ENCODE data around the gene EEF1AKMT2.
A peak's percentile ranks its signal among the peaks of the same experiment; 100 is the strongest.
"Not testable (repeated sequence)": the region's sequence is repeated elsewhere in the genome, so short reads cannot be mapped to it uniquely, and the experiment has no call there.

EEF1AKMT2 gene

GRCh38 chr10:124791547-124792348 is at the start of gene EEF1AKMT2:
TSS of gene EEF1AKMT2 (minus strand) at chr10:124791887. CDS start at chr10:124791833, 54 bp downstream.
- DNase-seq (ENCODE audit: low read depth), result peak; percentile 66

- no peak for DNase-seq (ENCODE audit: low read depth)
Observed at GRCh38 chr10:124837687-124838086, 46.0 kb upstream of the EEF1AKMT2 start.

DNA sequence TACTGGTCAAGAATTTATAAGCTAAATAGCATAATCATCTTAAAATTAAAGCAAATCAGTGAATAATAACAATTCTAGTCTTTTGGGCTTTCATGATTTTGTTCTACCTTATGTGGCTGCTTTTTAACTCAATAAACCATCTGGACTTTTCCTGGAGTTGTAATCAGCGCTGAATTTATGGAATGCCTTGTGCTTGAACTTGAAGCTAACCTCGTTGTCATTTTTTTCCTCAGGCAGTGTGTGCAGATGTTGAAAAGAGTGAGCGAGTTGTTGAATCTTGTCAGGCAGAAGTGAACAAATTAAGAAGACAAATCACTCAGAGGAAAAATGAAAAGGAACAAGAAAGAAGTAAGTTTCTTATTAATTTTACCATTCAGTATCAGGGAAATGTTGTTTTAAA is 39.4 kb upstream of the EEF1AKMT2 start:
- DNase-seq (ENCODE audit: low read depth), result no peak

- DNase-seq (ENCODE audit: low read depth), result no peak
Observed at GRCh38 chr10:124830445-124830844, 38.8 kb upstream of the EEF1AKMT2 start.

GRCh38 chr10:124829447-124830115 is 37.9 kb upstream of the EEF1AKMT2 start:
- no peak for DNase-seq (ENCODE audit: low read depth)

DNA sequence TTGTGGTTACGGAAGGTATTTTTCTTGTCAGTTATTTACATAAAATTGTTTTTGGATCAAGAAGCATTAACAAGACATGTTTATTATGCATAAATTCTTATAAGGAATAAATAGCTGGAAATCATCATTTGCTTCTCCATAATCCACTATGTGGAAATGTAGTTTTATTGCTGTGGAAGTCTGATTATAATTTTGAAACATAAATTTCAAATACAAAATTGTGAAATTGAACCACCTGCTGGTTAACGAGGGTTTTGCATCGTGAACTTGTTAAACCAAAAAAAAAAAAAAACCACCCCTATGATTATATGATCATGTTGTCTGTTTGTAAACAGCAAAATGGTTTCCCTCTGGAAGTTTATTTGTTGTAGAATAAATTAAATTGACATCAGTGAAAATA is 35.8 kb upstream of the EEF1AKMT2 start:
- peak; percentile 5 for DNase-seq (ENCODE audit: low read depth)

- no peak for DNase-seq (ENCODE audit: low read depth)
Observed at GRCh38 chr10:124826262-124826661, 34.6 kb upstream of the EEF1AKMT2 start.

DNA sequence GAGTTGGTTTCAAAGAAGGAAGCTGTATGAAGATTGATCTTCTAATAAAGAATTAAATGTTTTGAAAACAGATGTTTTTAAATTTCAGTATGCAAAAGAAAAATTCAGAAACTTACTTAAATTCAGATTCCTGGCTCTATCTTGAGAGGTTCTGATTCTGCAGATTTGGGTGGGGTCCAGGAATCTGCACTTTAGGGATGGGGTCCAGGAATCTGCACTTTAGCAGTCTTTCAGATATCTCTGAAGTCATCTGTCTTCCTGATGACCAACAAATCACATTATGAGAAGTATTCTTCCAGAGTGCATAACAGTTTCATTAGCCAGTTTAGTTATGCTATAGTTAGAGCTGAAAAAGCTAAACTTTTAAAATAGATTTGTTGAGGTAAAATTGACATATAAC is 34.0 kb upstream of the EEF1AKMT2 start:
- no peak for DNase-seq (ENCODE audit: low read depth)

DNA sequence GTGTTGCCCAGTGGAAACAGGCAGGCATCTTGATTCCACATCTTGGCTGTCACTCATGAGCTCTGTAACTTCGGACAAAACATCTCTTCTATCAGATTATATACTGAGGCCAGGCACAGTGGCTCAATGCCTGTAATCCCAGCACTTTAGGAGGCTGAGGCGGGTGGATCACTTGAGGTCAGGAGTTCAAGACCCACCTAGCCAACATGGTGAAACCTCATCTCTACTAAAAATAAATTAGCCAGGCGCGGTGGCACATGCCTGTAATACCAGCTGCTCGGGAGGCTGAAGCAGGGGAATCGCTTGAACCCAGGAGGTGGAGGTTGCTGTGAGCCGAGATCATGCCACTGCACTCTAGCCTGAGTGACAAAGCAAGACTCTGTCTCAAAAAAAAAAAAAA is 33.2 kb upstream of the EEF1AKMT2 start:
- not testable (repeated sequence) for DNase-seq (ENCODE audit: low read depth)

DNA sequence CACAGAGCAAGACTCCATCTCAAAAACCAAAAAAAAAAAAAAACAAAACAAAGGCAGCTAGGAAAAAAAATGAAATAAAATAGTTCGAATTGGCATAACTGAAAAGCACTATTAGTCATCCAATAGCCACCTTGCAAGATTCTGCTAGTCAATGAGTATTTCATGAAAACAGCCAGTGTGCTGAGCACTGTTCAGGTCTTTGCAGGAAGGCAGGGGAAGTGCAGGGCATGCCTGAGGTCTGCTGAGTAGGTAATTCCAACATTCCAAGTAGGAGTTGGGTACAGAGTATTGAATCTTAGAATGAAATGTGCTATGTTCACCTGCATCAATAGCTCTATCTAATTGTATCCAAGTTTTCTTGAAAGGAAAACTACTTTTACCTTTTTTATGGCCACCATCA is 32.8 kb upstream of the EEF1AKMT2 start:
- DNase-seq (ENCODE audit: low read depth), result no peak

DNA sequence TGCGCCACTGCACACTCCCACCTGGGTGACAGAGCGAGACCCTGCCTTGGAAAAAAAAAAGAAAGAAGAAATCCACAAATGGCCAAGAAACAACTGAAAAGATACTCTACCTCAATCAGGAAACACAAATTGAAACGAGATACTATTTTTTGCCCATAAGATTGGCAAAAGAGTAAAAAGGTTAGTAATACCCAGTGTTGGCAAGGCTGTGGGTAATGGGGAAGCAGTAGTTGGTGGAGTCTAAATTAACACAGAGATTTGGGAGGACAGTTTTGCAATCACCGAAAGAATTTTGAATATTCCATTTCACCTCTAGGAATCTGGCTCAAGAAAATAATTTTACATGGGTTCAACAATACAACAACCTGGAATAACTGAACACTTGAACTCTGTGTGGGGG is 29.8 kb upstream of the EEF1AKMT2 start:
- no peak for DNase-seq (ENCODE audit: low read depth)

DNA sequence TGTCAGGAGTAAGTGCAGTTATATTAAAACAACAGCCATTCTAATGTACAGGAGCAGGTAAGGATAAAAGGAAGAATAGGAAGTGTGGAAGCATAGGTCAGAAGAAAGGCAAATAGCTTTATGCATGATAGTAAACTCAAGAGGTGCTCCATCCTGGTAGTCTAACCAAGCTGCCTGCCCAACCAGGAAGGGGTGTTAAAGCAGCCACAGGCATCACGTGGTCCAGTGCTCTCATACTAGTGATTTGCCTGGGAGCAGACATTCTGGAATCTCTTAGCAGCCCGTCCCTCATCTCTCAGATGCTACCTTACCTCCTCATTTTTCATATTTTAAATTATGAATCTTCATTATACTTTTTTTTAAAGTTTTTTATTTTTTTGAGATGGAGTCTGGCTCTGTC is 28.4 kb upstream of the EEF1AKMT2 start:
- no peak for DNase-seq (ENCODE audit: low read depth)

- no peak for DNase-seq (ENCODE audit: low read depth)
Observed at GRCh38 chr10:124802313-124802675, 10.6 kb upstream of the EEF1AKMT2 start.

GRCh38 chr10:124799211-124799610 is 7.5 kb upstream of the EEF1AKMT2 start:
- DNase-seq (ENCODE audit: low read depth), result no peak

DNA sequence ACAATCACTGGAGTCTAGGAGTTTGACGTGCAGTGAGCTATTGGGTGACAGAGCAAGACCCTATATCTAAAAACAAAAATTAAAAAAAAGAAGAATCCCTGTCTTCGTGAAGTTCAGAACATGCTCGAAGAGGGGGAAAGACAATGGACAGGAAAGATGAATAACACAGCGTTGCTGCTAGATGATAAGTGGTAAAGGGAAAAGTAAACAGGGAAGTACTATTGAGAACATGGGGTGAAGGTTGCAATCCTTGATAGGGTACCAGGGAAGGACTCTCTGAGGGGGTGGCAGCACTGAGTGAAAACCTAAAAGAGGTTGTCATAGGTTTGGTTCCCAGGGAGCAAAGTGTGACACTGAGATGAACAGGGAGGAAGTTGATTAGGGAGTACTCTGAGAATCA is 7.1 kb upstream of the EEF1AKMT2 start:
- no peak for DNase-seq (ENCODE audit: low read depth)

DNA sequence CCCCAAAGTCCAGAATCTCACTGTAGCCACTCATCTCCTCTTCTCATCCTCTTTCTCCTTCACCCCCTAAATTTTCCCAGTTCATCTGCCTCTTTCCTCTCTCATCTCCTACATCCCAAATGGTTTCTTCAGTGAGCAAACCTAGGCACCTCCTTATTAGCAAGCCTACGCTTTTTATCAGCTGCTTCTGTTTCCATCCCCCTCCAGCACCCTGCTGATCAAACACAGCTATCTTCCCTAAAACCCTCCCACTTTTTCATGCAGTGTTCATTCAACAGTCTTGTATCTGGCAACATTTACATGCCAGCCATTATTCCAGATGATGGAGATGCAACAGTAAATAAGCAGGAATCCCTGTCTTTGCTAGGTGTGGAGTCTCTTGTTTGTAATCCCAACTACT is 6.7 kb upstream of the EEF1AKMT2 start:
- no peak for DNase-seq (ENCODE audit: low read depth)

DNA sequence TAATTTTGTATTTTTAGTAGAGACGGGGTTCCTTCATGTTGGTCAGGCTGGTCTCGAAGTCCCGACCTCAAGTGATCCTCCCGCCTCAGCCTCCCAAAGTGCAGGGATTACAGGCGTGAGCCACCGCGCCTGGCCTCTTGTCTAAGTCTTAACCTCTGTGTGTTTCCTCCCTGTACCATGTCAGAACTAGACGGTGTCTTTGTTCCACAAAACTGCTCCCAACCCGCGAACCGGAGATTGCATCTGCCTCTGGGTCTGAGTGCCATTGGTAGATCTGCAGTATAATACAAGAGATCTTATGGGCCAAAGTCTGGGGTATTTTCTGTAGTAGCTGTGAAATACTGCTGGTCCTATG is 1.3 kb upstream of the EEF1AKMT2 start:
- no peak for DNase-seq (ENCODE audit: low read depth)

- DNase-seq (ENCODE audit: low read depth), result not testable (repeated sequence)
Observed at GRCh38 chr10:124782900-124783299, 8.8 kb downstream of the EEF1AKMT2 start.

DNA sequence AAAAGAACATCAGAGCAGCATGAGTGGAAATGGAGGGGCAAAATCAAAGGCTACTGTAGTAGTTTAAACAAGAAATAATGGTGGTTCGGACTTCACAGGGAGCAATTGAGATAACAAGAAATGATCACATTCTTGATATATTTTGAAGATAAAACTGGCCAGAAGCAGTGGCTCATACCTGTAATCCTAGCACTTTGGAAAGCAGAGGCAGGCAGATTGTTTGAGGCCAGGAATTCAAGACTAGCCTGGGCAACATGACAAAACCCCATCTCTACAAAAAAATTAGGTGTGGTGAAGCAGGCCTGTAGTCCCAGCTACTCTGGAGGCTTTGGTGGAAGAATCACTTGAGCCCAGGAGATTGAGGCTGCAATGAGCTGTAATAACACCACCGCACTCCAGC is 22.9 kb downstream of the EEF1AKMT2 start:
- no peak for DNase-seq (ENCODE audit: low read depth)

- no peak for DNase-seq (ENCODE audit: low read depth)
Observed at GRCh38 chr10:124765256-124765655, 26.4 kb downstream of the EEF1AKMT2 start.

DNA sequence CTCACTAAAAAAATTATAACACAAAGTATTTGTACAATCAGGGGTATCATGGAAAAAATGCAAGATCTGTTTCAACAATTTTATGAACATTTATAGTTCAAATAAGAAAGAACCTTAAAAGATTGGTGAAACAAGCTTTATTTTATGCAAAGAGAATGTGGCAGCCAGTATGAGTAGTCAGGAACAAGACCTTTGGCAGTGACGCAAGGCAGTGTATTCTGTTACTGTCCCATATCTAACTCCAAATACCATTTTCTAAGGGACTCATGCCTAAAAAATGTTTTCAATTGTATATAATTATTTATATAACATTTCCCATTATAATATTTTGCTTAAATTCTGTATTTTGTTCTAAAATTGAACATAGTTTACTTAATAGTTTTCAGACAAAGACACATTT is 28.4 kb downstream of the EEF1AKMT2 start:
- DNase-seq (ENCODE audit: low read depth), result no peak

DNA sequence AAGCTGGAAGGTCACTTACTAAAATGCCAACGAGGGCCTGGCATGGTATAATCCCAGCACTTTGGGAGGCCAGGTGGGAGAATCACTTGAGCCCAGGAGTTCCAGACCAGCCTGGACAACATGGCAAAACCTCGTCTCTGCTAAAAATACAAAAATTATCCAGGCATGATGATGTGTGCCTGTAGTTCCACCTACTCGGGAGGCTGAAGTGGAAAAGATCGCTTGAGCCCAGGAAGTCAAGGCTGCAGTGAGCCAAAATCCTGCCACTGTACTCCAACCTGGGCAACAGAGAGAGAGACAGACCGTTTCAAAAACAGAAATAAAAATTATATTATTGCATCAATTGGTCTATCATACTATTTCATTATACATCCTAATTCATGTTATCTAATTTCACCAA is 29.4 kb downstream of the EEF1AKMT2 start:
- DNase-seq (ENCODE audit: low read depth), result no peak

DNA sequence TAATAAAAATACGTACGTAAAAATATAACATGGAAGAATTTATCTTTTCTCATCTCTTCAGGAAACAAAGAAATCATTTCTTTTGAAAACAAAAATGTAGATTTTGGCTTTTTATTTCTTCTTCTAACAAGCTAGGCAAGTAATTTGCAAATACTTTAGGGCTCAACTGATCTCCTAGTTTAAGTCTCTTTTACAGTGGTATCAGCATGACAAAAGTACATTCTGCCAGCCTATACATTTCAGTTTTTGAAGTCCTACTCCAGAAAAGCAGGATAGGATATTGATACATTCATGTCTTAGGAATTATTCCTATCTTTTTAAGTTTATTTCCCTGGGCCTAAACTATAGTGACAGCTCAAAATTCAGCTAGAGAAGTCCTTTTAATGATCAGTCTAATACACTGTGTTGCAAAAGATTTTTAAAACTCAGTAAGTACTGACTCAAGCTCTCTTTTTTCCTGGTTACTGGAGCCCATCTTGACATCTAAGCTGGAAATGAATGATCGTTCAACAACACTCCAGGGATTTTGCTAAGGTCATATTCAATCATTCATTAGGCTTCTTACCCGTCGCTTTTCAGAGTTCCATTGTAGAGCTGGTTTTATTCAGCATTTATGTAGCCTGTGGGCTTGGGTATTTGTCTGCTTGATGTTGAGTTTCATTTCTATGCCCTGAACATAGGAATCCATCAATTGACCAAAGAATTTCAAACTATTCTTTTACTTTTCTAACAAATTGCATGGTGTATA is 35.4 kb downstream of the EEF1AKMT2 start:
- no peak for DNase-seq (ENCODE audit: low read depth)
